ENCODE data around the gene SLC25A51.

Gene SLC25A51

GRCh38 chr9:37936965-37937364 is 33.0 kb upstream of the SLC25A51 start:
- DNase-seq (ENCODE audit: low read depth in 2 of 2): no peak

DNA sequence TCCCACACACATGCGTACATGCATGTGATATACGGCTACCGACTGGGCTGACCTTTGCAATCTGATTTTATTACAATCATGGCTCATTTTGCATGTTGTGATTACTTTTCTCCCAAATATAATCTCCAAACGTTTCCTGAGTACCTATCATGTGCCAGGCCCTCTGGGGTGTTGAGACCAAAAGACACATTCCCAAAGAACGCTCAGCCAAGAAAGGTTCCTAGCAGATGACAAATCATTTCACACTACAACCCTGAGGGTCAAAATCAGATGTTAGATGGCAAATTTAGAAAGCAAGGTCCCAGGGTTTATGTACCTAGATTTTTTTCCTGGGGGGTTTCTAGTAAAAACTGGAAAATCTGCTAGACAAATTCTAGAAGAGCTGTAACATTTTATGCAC is 32.4 kb upstream of the SLC25A51 start:
- DNase-seq (ENCODE audit: low read depth in 2 of 2): no peak

- DNase-seq (ENCODE audit: low read depth in 2 of 2): no peak
Observed at GRCh38 chr9:37935096-37935495, 31.2 kb upstream of the SLC25A51 start.

DNA sequence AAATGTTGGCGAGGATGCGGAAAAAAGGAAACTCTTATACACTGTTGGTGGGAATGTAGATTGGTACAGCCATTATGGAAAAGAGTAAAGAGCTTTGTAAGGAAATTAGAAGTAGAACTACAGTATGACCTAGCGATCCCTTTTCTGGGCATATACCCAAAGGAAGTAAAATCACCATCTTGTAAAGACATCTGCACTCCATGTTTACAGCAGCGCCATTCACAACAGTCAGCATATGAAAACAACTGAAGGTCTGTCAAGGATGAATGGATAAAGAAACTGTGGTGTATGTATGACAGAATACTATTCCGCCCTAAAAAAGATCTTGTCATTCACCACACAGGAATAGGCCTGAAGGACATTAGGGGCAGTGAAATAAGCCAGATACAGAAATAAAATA is 27.7 kb upstream of the SLC25A51 start:
- DNase-seq (ENCODE audit: low read depth in 2 of 2): no peak

DNA sequence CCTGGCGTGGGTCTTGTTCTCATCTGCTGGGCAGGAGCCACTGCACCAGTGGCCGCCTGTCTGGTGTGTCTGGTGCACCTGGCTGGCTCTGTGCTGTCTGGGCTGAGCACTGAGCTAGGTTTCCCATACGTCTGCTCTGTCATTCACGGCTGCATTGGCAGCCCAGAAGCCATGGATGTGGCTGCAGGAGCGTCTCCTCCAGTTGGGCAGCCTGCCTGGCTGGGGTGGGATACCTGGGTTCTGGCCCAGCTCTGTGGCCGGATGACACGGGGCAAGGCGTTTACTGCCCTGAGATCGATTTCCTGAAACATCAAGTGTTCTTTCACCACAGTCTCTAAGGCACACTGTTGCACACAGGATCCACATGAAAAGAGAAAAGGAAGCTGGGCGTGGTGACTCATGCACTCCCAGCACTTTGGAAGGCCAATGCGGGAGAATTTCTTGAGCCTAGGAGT is 25.5 kb upstream of the SLC25A51 start:
- no peak for DNase-seq (ENCODE audit: low read depth in 2 of 2)

GRCh38 chr9:37928552-37929430 is 24.9 kb upstream of the SLC25A51 start:
- no peak for DNase-seq (ENCODE audit: low read depth in 2 of 2)

GRCh38 chr9:37927601-37928551 is 23.9 kb upstream of the SLC25A51 start:
- DNase-seq (ENCODE audit: low read depth in 2 of 2): no peak

- no peak for DNase-seq (ENCODE audit: low read depth in 2 of 2)
Observed at GRCh38 chr9:37927132-37927531, 23.2 kb upstream of the SLC25A51 start.

GRCh38 chr9:37926737-37927118 is 22.8 kb upstream of the SLC25A51 start:
- no peak for DNase-seq (ENCODE audit: low read depth in 2 of 2)

DNA sequence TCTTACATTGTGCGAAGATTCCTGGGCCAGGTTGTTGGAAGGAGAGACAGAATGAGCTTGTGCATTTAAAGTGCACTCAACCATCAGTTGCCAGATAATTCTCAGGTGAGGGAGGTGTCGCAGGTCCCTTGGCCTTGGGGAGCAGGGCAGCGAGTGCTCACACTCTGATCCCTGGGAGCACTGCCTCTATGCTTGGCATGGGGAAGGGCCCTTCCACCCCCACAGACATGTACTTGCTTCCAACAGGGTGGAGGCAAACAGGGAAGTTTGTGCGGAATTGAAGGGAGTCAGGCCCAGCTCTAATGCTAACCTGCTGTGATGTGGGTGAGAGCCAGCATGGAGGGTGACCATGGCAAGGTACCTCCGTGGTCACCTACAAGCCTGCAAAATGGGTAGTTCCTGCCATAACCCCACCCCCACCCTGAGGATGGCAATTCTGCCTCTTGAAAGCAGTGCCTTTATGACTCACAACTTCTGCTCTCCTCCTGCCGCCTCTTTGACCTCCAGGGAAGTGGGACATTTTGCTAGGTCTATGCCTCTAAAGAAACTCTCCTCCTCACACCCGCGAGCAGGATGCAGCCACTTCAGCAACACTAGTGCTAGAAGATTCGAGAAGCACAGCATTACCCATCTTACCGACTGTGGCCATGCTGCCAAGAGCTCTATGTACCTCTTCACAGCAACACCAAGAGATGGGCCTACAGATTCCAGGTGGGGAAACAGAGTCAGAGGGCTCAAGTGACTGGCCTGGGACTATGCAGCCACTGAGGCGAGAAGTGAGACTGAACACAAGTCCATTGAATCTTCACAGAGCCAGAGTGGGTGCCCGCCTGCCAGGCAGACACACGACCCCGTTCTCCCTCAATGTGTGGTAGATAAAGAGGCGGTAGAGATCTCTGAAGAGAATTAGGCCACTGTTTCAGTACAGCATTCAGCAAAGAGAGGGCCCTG is 22.1 kb upstream of the SLC25A51 start:
- no peak for DNase-seq (ENCODE audit: low read depth in 2 of 2)

DNA sequence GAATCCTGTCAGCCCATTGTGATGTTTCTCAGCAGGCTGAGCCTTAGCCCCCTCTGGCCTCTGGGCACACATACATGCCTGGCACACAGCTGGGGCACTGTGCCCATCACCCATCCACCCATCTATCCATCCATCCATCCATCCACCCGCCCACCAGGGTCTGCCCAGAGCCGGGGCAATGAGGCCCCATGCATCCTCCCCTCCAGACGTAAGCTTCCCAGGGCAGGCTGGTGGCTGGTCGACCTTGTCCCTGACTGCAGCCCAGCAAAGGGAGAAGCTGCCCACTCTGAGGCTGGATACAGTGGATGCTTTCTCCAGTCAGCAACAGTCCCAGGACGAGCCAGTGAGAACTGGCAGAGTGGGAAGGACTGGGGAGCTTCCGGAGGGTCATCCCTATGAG is 21.1 kb upstream of the SLC25A51 start:
- no peak for DNase-seq (ENCODE audit: low read depth in 2 of 2)

DNA sequence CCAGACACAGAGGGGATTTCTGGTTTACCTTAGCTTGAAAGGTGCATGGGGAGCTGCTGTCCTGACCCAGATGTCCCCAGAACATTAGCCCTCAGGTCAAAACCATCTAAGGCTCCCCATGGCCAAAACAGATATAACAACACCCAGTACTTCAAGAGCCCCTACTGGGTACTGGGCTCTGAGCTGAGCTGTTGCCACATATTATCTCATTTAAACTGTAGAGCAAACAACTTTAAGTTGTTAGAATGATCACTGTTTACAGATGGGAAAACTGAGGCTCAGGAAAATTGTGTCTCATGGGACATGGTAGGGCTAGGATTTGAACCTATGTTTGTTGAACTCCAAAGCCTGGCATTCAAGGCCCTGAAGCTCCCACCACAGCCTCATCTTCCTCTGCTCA is 20.6 kb upstream of the SLC25A51 start:
- DNase-seq (ENCODE audit: low read depth in 2 of 2): no peak

GRCh38 chr9:37923796-37924427 is 20.0 kb upstream of the SLC25A51 start:
- no peak for DNase-seq (ENCODE audit: low read depth in 2 of 2)

DNA sequence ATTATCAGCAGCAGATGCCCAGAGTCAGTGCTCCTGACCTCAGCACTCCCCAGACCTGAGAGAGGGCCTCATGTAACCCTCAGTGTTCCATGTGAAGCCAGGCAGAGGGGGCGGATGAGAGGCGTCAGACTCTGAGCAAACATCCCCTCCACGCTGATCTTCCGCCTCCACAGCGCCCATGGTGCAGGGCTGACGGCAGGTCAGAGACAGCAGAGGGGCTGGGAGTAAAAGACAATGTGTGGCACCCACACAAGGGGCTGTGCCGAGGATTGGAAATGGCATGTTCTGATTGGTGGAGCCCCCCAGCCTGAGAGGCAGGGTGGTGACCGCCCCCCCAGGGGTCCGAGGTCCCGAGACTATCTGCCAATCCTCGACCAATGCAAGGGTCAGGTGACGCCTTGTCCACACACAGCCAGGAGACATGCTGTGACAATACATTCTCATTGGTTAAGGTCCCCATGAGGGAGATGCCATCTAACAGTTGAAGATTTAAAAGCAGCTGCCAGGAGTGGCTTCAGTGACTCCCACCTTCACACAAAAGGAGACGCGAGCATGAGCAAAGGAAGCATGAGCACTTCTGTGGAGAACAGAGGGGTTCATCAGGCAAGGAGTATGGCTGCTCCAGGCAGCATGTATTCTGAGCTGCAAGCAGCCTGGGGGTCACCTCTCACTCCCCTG is 19.3 kb upstream of the SLC25A51 start:
- DNase-seq (ENCODE audit: low read depth in 2 of 2): no peak

DNA sequence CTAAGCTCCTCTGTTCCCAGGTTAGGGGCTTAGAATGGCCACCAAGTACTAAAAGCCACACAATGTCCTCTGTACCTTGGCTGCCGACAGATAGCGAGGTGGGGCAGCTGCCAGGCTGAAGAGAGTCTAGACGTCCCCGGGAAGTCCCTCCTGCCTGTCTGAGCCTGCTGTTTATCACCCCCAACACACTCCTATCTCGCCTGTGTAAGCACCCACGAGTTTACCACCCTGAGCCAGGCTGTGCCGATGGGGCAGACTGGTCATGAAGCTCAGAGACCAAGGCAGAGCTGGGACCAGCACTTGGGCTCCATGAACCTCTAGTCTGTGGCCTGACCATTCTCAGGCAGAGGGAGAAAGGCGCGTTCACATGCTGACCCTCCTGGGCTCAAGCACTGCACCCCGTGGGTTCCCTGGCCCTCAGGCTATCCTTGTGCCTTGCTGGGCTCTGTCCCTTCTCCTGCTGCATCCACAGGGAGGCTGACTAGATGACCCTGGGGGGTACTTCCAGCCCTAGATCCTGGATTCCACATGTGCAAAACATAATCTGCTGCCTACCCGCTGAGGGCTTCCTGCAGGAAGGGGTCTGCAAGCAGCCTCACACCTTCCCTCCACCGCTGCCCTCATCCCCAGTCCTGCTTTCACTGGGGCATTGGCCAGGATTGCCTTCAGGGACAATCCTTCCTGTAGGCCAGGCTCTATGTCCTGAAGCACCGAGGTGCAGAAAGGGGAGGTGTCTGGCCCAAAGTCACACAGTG is 18.6 kb upstream of the SLC25A51 start:
- DNase-seq (ENCODE audit: low read depth in 2 of 2): no peak

DNA sequence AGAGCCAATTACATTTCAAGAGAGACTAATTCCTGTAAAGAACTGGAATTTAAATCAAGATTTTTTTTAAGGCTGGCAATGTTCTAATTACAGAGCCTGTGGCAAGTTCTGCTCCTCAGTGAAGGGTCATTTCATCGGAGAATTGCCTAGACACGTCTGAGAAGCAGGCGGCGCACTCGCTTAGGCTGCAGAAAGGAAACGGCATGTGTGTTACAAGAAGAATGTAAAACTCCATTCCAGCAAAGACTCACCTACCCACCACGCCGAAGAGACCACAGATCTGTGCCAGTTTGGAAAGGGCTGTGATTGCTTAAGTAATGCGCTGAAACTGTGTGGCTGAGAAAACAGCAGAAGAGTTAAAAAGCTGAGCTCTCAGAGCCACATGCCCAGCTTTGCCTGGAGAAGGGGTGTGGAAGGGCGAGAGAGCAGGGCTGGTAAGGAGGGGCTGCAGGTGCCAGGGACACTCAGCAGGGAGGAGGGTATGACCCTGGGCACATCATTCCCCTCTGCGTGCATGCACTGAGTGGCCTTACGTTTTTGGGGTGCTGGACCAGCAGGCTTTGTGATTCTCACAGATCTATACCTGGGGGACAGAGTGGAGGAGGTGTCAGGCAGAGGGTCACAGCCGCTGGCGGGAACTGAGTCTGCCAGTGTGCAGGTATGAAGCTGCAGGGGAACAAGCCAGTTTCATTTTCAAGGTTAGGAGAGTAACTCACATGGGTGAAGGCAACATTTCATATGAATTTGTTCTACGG is 17.8 kb upstream of the SLC25A51 start:
- DNase-seq (ENCODE audit: low read depth in 2 of 2): no peak

- no peak for DNase-seq (ENCODE audit: low read depth in 2 of 2)
Observed at GRCh38 chr9:37921168-37921510, 17.2 kb upstream of the SLC25A51 start.

- DNase-seq (ENCODE audit: low read depth in 2 of 2): no peak
Observed at GRCh38 chr9:37920471-37921167, 16.7 kb upstream of the SLC25A51 start.

All from stimulated activated CD8-positive, alpha-beta memory T cell treated with anti-CD3 and anti-CD28 coated beads, Interleukin-15, amount 100 ng/mL, for 48 hours (primary cell).